GM13977 (cell line): ENCODE data around the gene CORO1C.

Experiments used
- DNase-seq: peaks from one replicate; pipeline ENCODE4 v3.0.0; 2012; ENCODE audit warnings: low spot score
- CTCF ChIP-seq: IDR thresholded peaks from 2 replicates; pipeline ENCODE4 v1.5.1; 2012; ENCODE audit warnings: mild to moderate bottlenecking, control low read depth; ENCODE audit not compliant: insufficient read depth; ENCODE audit errors: extremely low read depth, missing control alignments
- in situ Hi-C: fragments of 300-500 bp; cut with MboI; formaldehyde crosslinking; loops from one replicate; pipeline ENCODE4 v1.12.0; 2022; ENCODE audit warnings: low sequenced_read_pairs, low pct_unique_long_range_greater_than_20kb, mixed read lengths, inconsistent platforms; ENCODE audit not compliant: unreplicated experiment

Gene CORO1C

GRCh38 chr12:108681317-108681716, 50.0 kb downstream of the CORO1C start:
- in situ Hi-C loops: no loop called here
- no peak for TF ChIP-seq CTCF
- DNase-seq: no peak

GRCh38 chr12:108679106-108679681, 52.1 kb downstream of the CORO1C start:
- in situ Hi-C loops: no loop called here
- DNase-seq: no peak
- no peak for TF ChIP-seq CTCF

GRCh38 chr12:108678104-108678730, 53.1 kb downstream of the CORO1C start:
- no peak for DNase-seq
- in situ Hi-C loops: no loop called here
- no peak for TF ChIP-seq CTCF

GRCh38 chr12:108677381-108677780, 53.9 kb downstream of the CORO1C start:
- TF ChIP-seq CTCF: no peak
- in situ Hi-C loops: no loop called here
- no peak for DNase-seq

- no peak for TF ChIP-seq CTCF
- in situ Hi-C loops: no loop called here
- DNase-seq: no peak
Observed at GRCh38 chr12:108676707-108677106, 54.6 kb downstream of the CORO1C start.

- no peak for DNase-seq
- in situ Hi-C loops: no loop called here
- TF ChIP-seq CTCF: no peak
Observed at GRCh38 chr12:108675792-108676191, 55.5 kb downstream of the CORO1C start.
